WTC11 (cell line): ENCODE measurements around the gene RAB11B. TPM values are rescaled to one million over a fixed set of nuclear protein-coding genes. Genes with fewer than 3 reads are reported as not detected.

Experiments
- ATAC-seq: fragments of 200-7000 bp; cut with Tn5 transposase; 2 replicates; pipeline ENCODE4 v1.10.0; 2021; ENCODE audit warnings: mild to moderate bottlenecking, moderate library complexity
- CTCF ChIA-PET: fragments of 300-600 bp; sonication (Branson Sonifier 250); formaldehyde crosslinking; loops from one replicate; lab custom pipeline; 2021; ENCODE audit warnings: antibody characterized with exemption; lab: Charles Lee
- POLR2A ChIA-PET: fragments of 350-600 bp; sonication (Branson Sonifier 250); formaldehyde crosslinking; loops from one replicate; lab custom pipeline; 2021; ENCODE audit warnings: antibody characterized with exemption; lab: Charles Lee
- DNase-seq: peaks from one replicate; pipeline ENCODE4 v3.0.0; 2021; ENCODE audit warnings: low spot score
- H3K27ac Mint-ChIP-seq: 2 replicates; pipeline ENCODE4 v1.8.0; 2021; ENCODE audit warnings: mixed read lengths
- H3K27me3 Mint-ChIP-seq: 2 replicates; pipeline ENCODE4 v1.8.0; 2021; ENCODE audit warnings: low read depth, mild to moderate bottlenecking, moderate library complexity, mixed read lengths
- H3K36me3 Mint-ChIP-seq: 2 replicates; pipeline ENCODE4 v1.8.0; 2021; ENCODE audit warnings: mixed read lengths
- H3K4me1 Mint-ChIP-seq: 2 replicates; pipeline ENCODE4 v1.8.0; 2022; ENCODE audit warnings: mixed read lengths
- H3K4me3 Mint-ChIP-seq: 2 replicates; pipeline ENCODE4 v1.8.0; 2021; ENCODE audit warnings: mild to moderate bottlenecking, moderate library complexity, mixed read lengths
- H3K9me3 Mint-ChIP-seq: 2 replicates; pipeline ENCODE4 v1.8.0; 2021; ENCODE audit warnings: mixed read lengths
- AR ChIP-seq: fragments of 250-450 bp; sonication (Bioruptor Pico); IDR thresholded peaks from 2 replicates; pipeline ENCODE4 v1.9.0; 2021; ENCODE audit warnings: mild to moderate bottlenecking
- ATF1 ChIP-seq: sonication (generic); formaldehyde crosslinking; IDR thresholded peaks from 2 replicates; pipeline ENCODE4 v1.8.1; 2023; ENCODE audit warnings: mild to moderate bottlenecking, moderate library complexity, missing genetic modification reagents
- CREB1 ChIP-seq: sonication (generic); formaldehyde crosslinking; IDR thresholded peaks from 2 replicates; pipeline ENCODE4 v1.8.0; 2023; ENCODE audit warnings: mild to moderate bottlenecking, missing genetic modification reagents
- CREM ChIP-seq: sonication (generic); formaldehyde crosslinking; IDR thresholded peaks from 2 replicates; pipeline ENCODE4 v1.8.1; 2022; ENCODE audit warnings: mild to moderate bottlenecking, missing genetic modification reagents, moderate library complexity
- CTCF ChIP-seq: fragments of 200-600 bp; IDR thresholded peaks from 2 replicates; pipeline ENCODE4 v1.8.0; 2022; ENCODE audit warnings: antibody characterized with exemption
- FOXJ3 ChIP-seq: sonication (generic); formaldehyde crosslinking; IDR thresholded peaks from 2 replicates; pipeline ENCODE4 v1.9.0; 2021; ENCODE audit warnings: missing genetic modification reagents, mild to moderate bottlenecking, borderline replicate concordance
- FOXP1 ChIP-seq: sonication (generic); formaldehyde crosslinking; IDR thresholded peaks from 2 replicates; pipeline ENCODE4 v1.8.0; 2022; ENCODE audit warnings: missing genetic modification reagents, mild to moderate bottlenecking, moderate library complexity, borderline replicate concordance
- GABPB1 ChIP-seq: sonication (generic); formaldehyde crosslinking; IDR thresholded peaks from 2 replicates; pipeline ENCODE4 v1.8.1; 2023; ENCODE audit warnings: mild to moderate bottlenecking, missing genetic modification reagents
- JAZF1 ChIP-seq: fragments of 250-450 bp; sonication (Bioruptor Pico); IDR thresholded peaks from 2 replicates; pipeline ENCODE4 v1.9.0; 2021; ENCODE audit warnings: moderate library complexity, mild to moderate bottlenecking, inconsistent platforms
- NFATC4 ChIP-seq: fragments of 250-450 bp; sonication (Bioruptor Pico); IDR thresholded peaks from 2 replicates; pipeline ENCODE4 v1.9.0; 2021; ENCODE audit warnings: mild to moderate bottlenecking
- NFYB ChIP-seq: sonication (generic); formaldehyde crosslinking; conservative IDR thresholded peaks from 2 replicates; pipeline ENCODE4 v1.8.0; 2022; ENCODE audit warnings: low read depth, missing genetic modification reagents
- PRRX2 ChIP-seq: fragments of 250-450 bp; sonication (Bioruptor Pico); IDR thresholded peaks from 2 replicates; pipeline ENCODE4 v1.8.0; 2021; ENCODE audit warnings: mild to moderate bottlenecking
- RELA ChIP-seq: sonication (generic); formaldehyde crosslinking; IDR thresholded peaks from 2 replicates; pipeline ENCODE4 v1.8.1; 2022; ENCODE audit warnings: missing genetic modification reagents, mild to moderate bottlenecking, borderline replicate concordance
- SMAD4 ChIP-seq: sonication (generic); formaldehyde crosslinking; IDR thresholded peaks from 2 replicates; pipeline ENCODE4 v1.8.0; 2022; ENCODE audit warnings: mild to moderate bottlenecking, missing genetic modification reagents
- TEAD4 ChIP-seq: sonication (generic); formaldehyde crosslinking; IDR thresholded peaks from 2 replicates; pipeline ENCODE4 v1.8.0; 2022; ENCODE audit warnings: mild to moderate bottlenecking, missing genetic modification reagents
- ZBTB21 ChIP-seq: sonication (generic); formaldehyde crosslinking; IDR thresholded peaks from 2 replicates; pipeline ENCODE4 v1.8.1; 2023; ENCODE audit warnings: mild to moderate bottlenecking, missing genetic modification reagents, borderline replicate concordance
- ZNF281 ChIP-seq: sonication (generic); formaldehyde crosslinking; IDR thresholded peaks from 2 replicates; pipeline ENCODE4 v1.8.0; 2023; ENCODE audit warnings: mild to moderate bottlenecking, missing genetic modification reagents
- ZNF317 ChIP-seq: sonication (generic); formaldehyde crosslinking; IDR thresholded peaks from 2 replicates; pipeline ENCODE4 v1.8.1; 2023; ENCODE audit warnings: low read depth, mild to moderate bottlenecking, moderate library complexity, missing genetic modification reagents, borderline replicate concordance
- ZNF423 ChIP-seq: fragments of 250-450 bp; sonication (Bioruptor Pico); IDR thresholded peaks from 2 replicates; pipeline ENCODE4 v2.1.2; 2022; ENCODE audit warnings: mild to moderate bottlenecking, moderate library complexity
- ZNF671 ChIP-seq: fragments of 250-450 bp; sonication (Bioruptor Pico); IDR thresholded peaks from 2 replicates; pipeline ENCODE4 v1.8.0; 2021; ENCODE audit warnings: mild to moderate bottlenecking
- total RNA-seq: library from RNA; stranded (reverse); gene quantifications from 3 replicates; pipeline ENCODE4 v1.2.3, GENCODE V29; 2021

The RAB11B gene
- total RNA-seq, 1 experiment from 2014 or later: 108 TPM

GRCh38 chr19:8395621-8396082 lies 5.5 kb downstream of the RAB11B start:
- CTCF ChIA-PET: interaction anchor here (1.0 to 1.2 kb wide), 3 partner anchors 41 to 61 kb away, joined by 3 to 5 read pairs (median 3); no protein-coding TSS in a partner anchor

GRCh38 chr19:8396185-8396562 lies 6.0 kb downstream of the RAB11B start:
- Mint-ChIP-seq H3K4me3 (no peak overlapping the region), H3K4me1 (peaks cover 13% of the 10 kb centered on the region), H3K36me3 (peaks cover 4% of the 10 kb centered on the region; the same call in 1 of the 2 replicates), H3K27me3 (no peaks in the 10 kb centered on the region), H3K9me3 (no peaks in the 10 kb centered on the region), H3K27ac (no peak overlapping the region; the same call in 1 of the 2 replicates)
- ChIA-PET POLR2A (interaction anchor here (0.6 kb wide), 1 partner anchor 191 kb away, joined by 3 read pairs; no protein-coding TSS in a partner anchor), CTCF (interaction anchor here (1.0 to 1.2 kb wide), 3 partner anchors 42 to 62 kb away, joined by 3 to 5 read pairs (median 3); no protein-coding TSS in a partner anchor)
- DNase-seq (no peak), ATAC-seq (no peak)
- TF ChIP-seq CREB1 (CRISPR knock-in tag) (no peak), ZNF317 (CRISPR knock-in tag) (no peak), TEAD4 (CRISPR knock-in tag) (no peak), ZNF281 (CRISPR knock-in tag) (no peak), ZBTB21 (CRISPR knock-in tag) (no peak), ATF1 (no peak), NFATC4 (CRISPR knock-in tag) (no peak), PRRX2 (CRISPR knock-in tag) (no peak), CREM (CRISPR knock-in tag) (no peak), FOXJ3 (CRISPR knock-in tag) (no peak), RELA (no peak), CTCF (no peak), ZNF671 (no peak), ZNF423 (no peak)
- TF ChIP-seq, all 79 proteins: peak for 0

More at GRCh38 chr19:8395621-8396082, 5.5 kb downstream of the RAB11B start:
- DNase-seq (no peak), ATAC-seq (no peak)
- H3K9me3 Mint-ChIP-seq: no peaks in the 10 kb centered on the region
- POLR2A ChIA-PET: interaction anchor here (0.6 kb wide), 1 partner anchor 191 kb away, joined by 3 read pairs; no protein-coding TSS in a partner anchor
- H3K36me3 Mint-ChIP-seq: peaks cover 4% of the 10 kb centered on the region; the same call in 1 of the 2 replicates
- no peak overlapping the region for H3K4me3 Mint-ChIP-seq
- no peak overlapping the region for H3K27ac Mint-ChIP-seq
- no peaks in the 10 kb centered on the region for H3K27me3 Mint-ChIP-seq
- H3K4me1 Mint-ChIP-seq: peaks cover 17% of the 10 kb centered on the region
- TF ChIP-seq NFYB (CRISPR knock-in tag) (no peak), SMAD4 (no peak), FOXP1 (no peak), GABPB1 (no peak), JAZF1 (CRISPR knock-in tag) (no peak), AR (no peak)
